Activated CD8-positive, alpha-beta memory T cell treated with anti-CD3 and anti-CD28 coated beads, Interleukin-2, amount 10 ng/mL, durations not matched to agents 7 days and 5 days (primary cell): ENCODE data around the gene ITPR3. TPM values are rescaled to one million over a fixed set of nuclear protein-coding genes. Genes with fewer than 3 reads are reported as not detected.

Experiments used
- ATAC-seq: fragments of 150-1000 bp; cut with Tn5 transposase; one replicate; pipeline ENCODE4 v1.10.0; 2021; ENCODE audit warnings: moderate library complexity
- CTCF ChIA-PET: fragments of 350-600 bp; sonication (Branson Sonifier 250); formaldehyde crosslinking; loops from one replicate; lab custom pipeline; 2021; ENCODE audit warnings: antibody characterized with exemption; lab: Charles Lee
- DNase-seq: peaks from one replicate; pipeline ENCODE4 v3.0.0-alpha.2; 2020
- H3K27ac Mint-ChIP-seq: one replicate; pipeline ENCODE4 v1.8.0; 2021; ENCODE audit warnings: mild to moderate bottlenecking, mixed read lengths
- H3K27me3 Mint-ChIP-seq: one replicate; pipeline ENCODE4 v1.8.0; 2021; ENCODE audit warnings: mixed read lengths
- H3K36me3 Mint-ChIP-seq: one replicate; pipeline ENCODE4 v1.8.0; 2021; ENCODE audit warnings: mild to moderate bottlenecking, mixed read lengths
- H3K4me1 Mint-ChIP-seq: one replicate; pipeline ENCODE4 v1.8.0; 2021; ENCODE audit warnings: mixed read lengths
- H3K4me3 Mint-ChIP-seq: one replicate; pipeline ENCODE4 v1.8.0; 2021; ENCODE audit warnings: mild to moderate bottlenecking, moderate library complexity, mixed read lengths
- H3K9me3 Mint-ChIP-seq: one replicate; pipeline ENCODE4 v1.8.0; 2022; ENCODE audit warnings: low read depth, mixed read lengths
- microRNA-seq: library from miRNA; unstranded; fragments of <30 nt; microRNA quantifications from one replicate; pipeline ENCODE4 v1.2.0, GENCODE V29; 2022
- total RNA-seq, 2 experiments: library from RNA; stranded (reverse); gene quantifications; one replicate each; pipeline ENCODE4 v1.2.3, GENCODE V29; 2021

The ITPR3 gene
- total RNA-seq, 2 experiments from 2014 or later = 44.9 to 71.3 TPM

GRCh38 chr6:33744001-33744848 lies 123.1 kb downstream of the ITPR3 start:
- Mint-ChIP-seq H3K4me1 (no peaks in the 10 kb centered on the region), H3K27me3 (peaks cover 18% of the 10 kb centered on the region), H3K27ac (no peak overlapping the region), H3K36me3 (no peaks in the 10 kb centered on the region), H3K9me3 (no peaks in the 10 kb centered on the region), H3K4me3 (no peak overlapping the region)
- DNase-seq (peak; percentile 80), ATAC-seq (peak; percentile 78)
- CTCF ChIA-PET = interaction anchor here (0.6 to 4.4 kb wide), 32 partner anchors 9 to 413 kb away, joined by 3 to 28 read pairs (median 4); partner anchors contain the start of gene UQCC2

- Mint-ChIP-seq H3K4me3 (no peak overlapping the region), H3K36me3 (no peaks in the 10 kb centered on the region), H3K27me3 (peaks cover 18% of the 10 kb centered on the region), H3K27ac (no peak overlapping the region), H3K9me3 (no peaks in the 10 kb centered on the region), H3K4me1 (no peaks in the 10 kb centered on the region)
- DNase-seq = no peak
- no peak for ATAC-seq
- CTCF ChIA-PET = interaction anchor here (0.6 to 4.4 kb wide), 22 partner anchors 10 to 413 kb away, joined by 3 to 28 read pairs (median 6); partner anchors contain the start of gene UQCC2
Measured at GRCh38 chr6:33744895-33745546, 123.9 kb downstream of the ITPR3 start.

GRCh38 chr6:33745548-33745947 lies 124.4 kb downstream of the ITPR3 start:
- Mint-ChIP-seq H3K4me3 (no peak overlapping the region), H3K4me1 (no peaks in the 10 kb centered on the region), H3K27me3 (peaks cover 18% of the 10 kb centered on the region), H3K27ac (no peak overlapping the region), H3K36me3 (no peaks in the 10 kb centered on the region), H3K9me3 (no peaks in the 10 kb centered on the region)
- CTCF ChIA-PET = interaction anchor here (0.9 to 4.4 kb wide), 10 partner anchors 12 to 411 kb away, joined by 3 to 28 read pairs (median 5); partner anchors contain the start of gene UQCC2
- no peak for ATAC-seq
- DNase-seq = no peak

Small RNAs within 50 kb of the gene (microRNA-seq; reads per million reads assigned to microRNA genes)
- gene MIR3934 = 15.7 reads per million, percentile 39 among the genes with 10 or more reads in this experiment

Other genes starting within 250 kb of the ITPR3 start
- 100 to 1,000 TPM; 133 to 187 TPM for gene KIFC1, start 229.5 kb upstream of the ITPR3 start, total RNA-seq
- 10 to 100 TPM; 26.1 to 36.0 TPM for gene PHF1, start 210.3 kb upstream of the ITPR3 start, total RNA-seq
- gene CUTA, start 203.2 kb upstream of the ITPR3 start, total RNA-seq = 100 to 1,000 TPM; 196 to 197 TPM
- gene SYNGAP1, start 201.3 kb upstream of the ITPR3 start, total RNA-seq = 10 to 100 TPM; 24.1 to 39.8 TPM
- 1 to 10 TPM; 7.4 to 9.0 TPM for gene ZBTB9, start 166.7 kb upstream of the ITPR3 start, total RNA-seq
- 10 to 100 TPM; 70.9 to 74.4 TPM for gene BAK1, start 41.0 kb upstream of the ITPR3 start, total RNA-seq
- gene UQCC2, start 90.4 kb downstream of the ITPR3 start, total RNA-seq = 100 to 1,000 TPM in 1 of 2 experiments, 10 to 100 TPM in 1; 94.8 to 108 TPM
- not detected for gene IP6K3, start 125.6 kb downstream of the ITPR3 start, total RNA-seq
- gene LEMD2, start 167.8 kb downstream of the ITPR3 start, total RNA-seq = 10 to 100 TPM; 64.9 to 80.3 TPM
- not detected for gene MLN, start 182.7 kb downstream of the ITPR3 start, total RNA-seq